22Rv1 (cell line): ENCODE data around the gene PID1.

ENCODE experiments used
- H3K27ac ChIP-seq: fragments of 450-650 bp; 2 replicates; pipeline ENCODE4 v1.5.1; 2017
- CTCF ChIP-seq: fragments of 450-650 bp; IDR thresholded peaks from 2 replicates; pipeline ENCODE4 v1.5.1; 2017; ENCODE audit warnings: mild to moderate bottlenecking
- ZFX ChIP-seq: fragments of 450-650 bp; IDR thresholded peaks from 2 replicates; pipeline ENCODE4 v1.6.1; 2017; ENCODE audit warnings: antibody characterized with exemption, borderline replicate concordance

The PID1 gene

GRCh38 chr2:229249536-229249935 is 21.6 kb downstream of the PID1 start:
- no peak overlapping the region for H3K27ac ChIP-seq
- TF ChIP-seq ZFX: no peak
- TF ChIP-seq CTCF: no peak

DNA sequence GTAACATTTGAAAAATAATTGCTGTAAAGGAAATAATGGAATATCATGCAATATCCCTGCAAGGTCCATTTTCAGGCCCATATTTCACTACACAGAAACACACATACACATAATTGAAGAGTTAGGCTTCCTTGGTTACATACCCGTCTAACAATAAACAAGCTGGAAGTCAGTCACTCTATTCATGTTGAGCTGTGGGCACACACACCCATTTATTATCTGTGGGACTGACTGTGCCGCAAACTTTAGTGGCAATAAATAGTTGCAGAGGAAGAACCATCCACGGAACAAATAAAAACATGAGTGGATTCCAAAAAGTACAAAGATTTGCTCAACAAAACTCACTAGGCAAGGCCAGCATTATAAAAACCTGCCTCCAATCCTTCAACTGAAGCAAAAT is 24.8 kb downstream of the PID1 start:
- no peak overlapping the region for H3K27ac ChIP-seq
- no peak for TF ChIP-seq ZFX
- TF ChIP-seq CTCF: no peak

DNA sequence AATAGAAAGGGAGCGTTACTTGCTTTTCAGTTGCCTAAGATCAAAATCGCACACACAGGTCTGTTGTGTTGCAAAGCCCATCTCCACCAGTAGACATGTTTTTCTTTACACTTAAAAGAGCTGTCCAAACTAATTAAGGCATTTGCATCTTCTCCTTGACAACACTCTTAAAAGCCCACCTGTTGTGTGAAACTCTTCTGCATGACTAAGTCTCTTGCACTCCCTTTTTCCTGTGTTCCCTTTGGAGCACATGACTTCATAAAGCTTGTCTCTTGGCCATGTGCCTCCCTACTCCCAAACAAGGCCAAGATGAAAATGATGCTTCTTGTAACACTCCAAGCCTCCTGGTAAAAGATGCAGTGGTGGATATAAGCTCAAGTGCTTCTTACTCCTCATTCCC is 26.1 kb downstream of the PID1 start:
- H3K27ac ChIP-seq: no peak overlapping the region
- no peak for TF ChIP-seq CTCF
- TF ChIP-seq ZFX: no peak

DNA sequence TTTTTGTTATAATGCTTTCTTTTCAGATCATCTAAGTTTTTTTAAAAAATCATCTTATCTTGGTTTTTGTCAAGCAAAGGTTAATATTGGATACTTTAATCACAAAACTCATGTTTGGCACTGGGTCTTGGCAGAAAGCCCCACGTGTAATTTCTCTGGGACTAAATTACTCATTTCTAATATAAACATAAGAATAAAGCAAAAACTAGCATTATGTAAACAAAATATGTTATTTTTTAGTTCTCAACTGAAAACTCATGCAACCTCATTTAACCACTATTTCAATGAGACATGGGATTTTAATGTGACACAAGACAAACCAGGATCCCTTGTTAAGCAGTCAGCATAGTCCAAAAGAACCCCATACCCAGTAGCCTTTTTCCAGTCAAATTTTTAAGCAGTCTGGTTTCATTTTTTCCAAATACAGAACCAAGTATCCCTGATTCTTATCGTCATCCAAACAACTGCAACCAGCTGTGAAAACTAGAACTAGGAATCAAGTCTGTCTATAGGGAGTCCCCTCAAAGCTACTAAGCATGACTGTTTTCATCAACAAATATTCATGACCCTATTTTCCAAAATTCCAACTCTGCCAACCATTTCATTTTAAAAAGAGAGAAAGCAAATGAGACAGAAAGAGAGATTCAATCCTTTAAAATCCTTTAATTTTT is 27.1 kb downstream of the PID1 start:
- TF ChIP-seq ZFX (no peak), CTCF (no peak)
- no peak overlapping the region for H3K27ac ChIP-seq

- TF ChIP-seq ZFX (no peak), CTCF (no peak)
- H3K27ac ChIP-seq: no peak overlapping the region
Measured at GRCh38 chr2:229240984-229241491, 30.0 kb downstream of the PID1 start.

DNA sequence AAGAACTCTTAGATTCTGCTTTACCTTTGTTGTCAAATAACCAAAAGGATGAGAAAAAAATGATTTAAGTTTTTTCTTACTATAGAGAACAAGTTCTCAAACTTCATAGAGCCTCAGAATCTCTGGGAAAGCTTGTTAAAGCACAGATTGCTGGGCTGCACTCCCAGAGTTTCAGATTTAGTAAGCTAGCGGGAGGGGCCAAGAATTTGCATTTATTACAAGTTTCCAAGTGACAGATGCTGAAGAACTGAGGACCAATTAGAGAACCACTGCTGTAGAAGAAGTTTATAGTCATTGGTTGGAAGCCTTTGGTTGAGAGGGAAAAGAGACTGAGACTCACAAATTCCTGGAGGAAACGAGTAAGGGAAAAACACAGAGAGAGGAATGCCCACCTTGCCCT is 32.1 kb downstream of the PID1 start:
- no peak for TF ChIP-seq CTCF
- no peak for TF ChIP-seq ZFX

DNA sequence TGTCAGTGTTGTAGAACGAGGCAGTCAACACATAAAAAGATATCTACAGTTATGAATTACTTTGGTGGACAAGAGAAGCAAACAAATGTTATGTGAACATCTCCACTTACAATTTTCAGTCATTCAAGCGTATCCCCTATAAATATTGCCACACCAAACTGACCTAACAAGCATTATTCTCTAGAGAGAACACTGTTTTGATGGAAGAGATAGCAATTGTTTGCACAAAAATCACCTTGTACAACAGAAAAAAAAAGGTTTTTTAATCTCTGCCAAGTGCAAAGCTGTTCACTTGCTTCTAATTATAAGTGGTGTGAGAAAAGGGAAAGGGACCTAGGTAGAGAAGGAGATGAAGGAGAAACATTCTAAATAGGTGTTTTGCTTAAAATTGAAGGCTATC is 33.8 kb downstream of the PID1 start:
- no peak overlapping the region for H3K27ac ChIP-seq
- no peak for TF ChIP-seq CTCF
- no peak for TF ChIP-seq ZFX

More for the DNA sequence above, 32.1 kb downstream of the PID1 start:
- H3K27ac ChIP-seq: no peak overlapping the region
